Fibroblast of lung (primary cell): ENCODE results near the gene BAZ1A. TPM values are rescaled to one million over a fixed set of nuclear protein-coding genes. Genes with fewer than 3 reads are reported as not detected.

Experiments
- DNase-seq, 2 donors: peaks; one replicate each; pipeline versions ENCODE4 v3.0.0 to v3.0.0-alpha.2; 2010; ENCODE audit warnings: low read depth in 2 of 2
- H2AFZ ChIP-seq: 2 replicates; pipeline ENCODE4 v1.5.1; 2012; ENCODE audit warnings: low read length, control low read depth, inconsistent platforms
- H3K27ac ChIP-seq: 2 replicates; pipeline ENCODE4 v1.5.1; 2011; ENCODE audit warnings: low read length, control low read depth; ENCODE audit not compliant: insufficient read depth
- H3K27me3 ChIP-seq: 2 replicates; pipeline ENCODE4 v1.5.1; 2011; ENCODE audit warnings: mild to moderate bottlenecking, low read length; ENCODE audit not compliant: control insufficient read depth, insufficient read depth
- H3K36me3 ChIP-seq: 2 replicates; pipeline ENCODE4 v1.5.1; 2011; ENCODE audit warnings: low read length; ENCODE audit not compliant: control insufficient read depth, insufficient read depth
- H3K4me1 ChIP-seq: 2 replicates; pipeline ENCODE4 v1.5.1; 2011; ENCODE audit warnings: low read length; ENCODE audit not compliant: control insufficient read depth, insufficient read depth; ENCODE audit errors: extremely low read depth
- H3K4me2 ChIP-seq: 2 replicates; pipeline ENCODE4 v1.5.1; 2011; ENCODE audit warnings: low read length, control low read depth; ENCODE audit not compliant: insufficient read depth; ENCODE audit errors: extremely low read depth
- H3K4me3 ChIP-seq, 4 experiments: fragments of 200-600 bp in 1 of 4; sonication (generic) in 1 of 4; replicated peaks in 1 of 4; 2 replicates each; pipeline ENCODE4 v1.5.1; 2011 to 2016; ENCODE audit warnings: low read length in 4 of 4, low read depth in 3 of 4, mild to moderate bottlenecking in 3 of 4, control low read depth in 2 of 4, inconsistent platforms in 1 of 4, mixed read lengths in 1 of 4; ENCODE audit not compliant: insufficient read depth in 1 of 4; ENCODE audit errors: control extremely low read depth in 1 of 4
- H3K79me2 ChIP-seq: 2 replicates; pipeline ENCODE4 v1.5.1; 2012; ENCODE audit warnings: mild to moderate bottlenecking, low read length, inconsistent platforms; ENCODE audit not compliant: control insufficient read depth, insufficient read depth
- H3K9ac ChIP-seq: 2 replicates; pipeline ENCODE4 v1.5.1; 2011; ENCODE audit warnings: mild to moderate bottlenecking, low read length, control low read depth; ENCODE audit not compliant: insufficient read depth
- H3K9me3 ChIP-seq: 2 replicates; pipeline ENCODE4 v1.5.1; 2012; ENCODE audit warnings: low read depth, low read length; ENCODE audit not compliant: control insufficient read depth, insufficient read depth
- H4K20me1 ChIP-seq: 2 replicates; pipeline ENCODE4 v1.5.1; 2011; ENCODE audit warnings: low read length; ENCODE audit not compliant: control insufficient read depth, insufficient read depth; ENCODE audit errors: extremely low read depth
- EZH2 ChIP-seq: IDR thresholded peaks from 2 replicates; pipeline ENCODE4 v1.5.1; 2012; ENCODE audit warnings: low read length, control low read depth, mild to moderate bottlenecking; ENCODE audit errors: missing control alignments
- polyA plus RNA-seq, 2 donors: library from polyadenylated mRNA; depleted of rRNA in 1 of 2; stranded (reverse) in 1 of 2; unstranded in 1 of 2; fragments of >200 nt; gene quantifications; 2 replicates each; pipeline ENCODE4 v1.2.1, GENCODE V29; 2011 to 2012; ENCODE audit warnings: missing spikeins in 1 of 2
- total RNA-seq: library from RNA; depleted of rRNA; stranded (reverse); fragments of >200 nt; gene quantifications from 2 replicates; pipeline ENCODE4 v1.2.1, GENCODE V29; 2014
- TF ChIP-seq, protein P1 (sequence below), 2 donors: IDR thresholded peaks in 1 of 2; conservative IDR thresholded peaks in 1 of 2; 1 replicate in 1 of 2; 2 replicates in 1 of 2; pipeline ENCODE4 v1.5.1; 2011 to 2012; ENCODE audit warnings: low read length in 2 of 2, control low read depth in 1 of 2, inconsistent platforms in 1 of 2, low read depth in 1 of 2, mild to moderate bottlenecking in 1 of 2

The BAZ1A gene
- total and polyA plus RNA-seq, 2 donors (not counting 1 experiment from before 2014, with no cell fraction given): 21.1 to 35.2 TPM

DNA sequence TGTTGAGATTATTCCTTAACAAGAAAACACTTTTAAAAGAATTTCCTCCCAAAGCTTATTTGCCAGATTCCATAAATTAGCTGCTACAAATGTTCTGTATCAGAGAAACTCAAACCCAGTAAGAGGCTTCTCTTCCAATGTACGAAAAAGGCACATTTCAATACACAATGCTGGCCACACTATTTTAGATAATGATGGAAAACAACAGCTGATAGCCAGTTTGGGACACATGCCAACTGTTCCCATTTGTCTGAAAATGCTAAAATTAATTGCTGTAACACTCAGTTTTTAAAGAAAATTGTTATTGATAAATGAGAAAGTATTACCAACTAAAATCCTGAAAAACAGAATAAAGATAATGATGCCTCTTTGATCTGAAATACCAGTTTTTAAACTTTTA is 165.2 kb downstream of the BAZ1A start:
- Histone ChIP-seq H3K27ac (no peak overlapping the region), H3K27me3 (no peaks in the 10 kb centered on the region), H3K79me2 (peaks cover 28% of the 10 kb centered on the region), H3K9ac (no peak overlapping the region), H3K4me1 (peaks cover 5% of the 10 kb centered on the region), H4K20me1 (no peaks in the 10 kb centered on the region), H3K4me3 (no peak overlapping the region), H3K36me3 (no peaks in the 10 kb centered on the region), H2AFZ (no peak overlapping the region), H3K9me3 (no peaks in the 10 kb centered on the region), H3K4me2 (peak overlapping the region; percentile 79)
- TF ChIP-seq, protein P1, sequence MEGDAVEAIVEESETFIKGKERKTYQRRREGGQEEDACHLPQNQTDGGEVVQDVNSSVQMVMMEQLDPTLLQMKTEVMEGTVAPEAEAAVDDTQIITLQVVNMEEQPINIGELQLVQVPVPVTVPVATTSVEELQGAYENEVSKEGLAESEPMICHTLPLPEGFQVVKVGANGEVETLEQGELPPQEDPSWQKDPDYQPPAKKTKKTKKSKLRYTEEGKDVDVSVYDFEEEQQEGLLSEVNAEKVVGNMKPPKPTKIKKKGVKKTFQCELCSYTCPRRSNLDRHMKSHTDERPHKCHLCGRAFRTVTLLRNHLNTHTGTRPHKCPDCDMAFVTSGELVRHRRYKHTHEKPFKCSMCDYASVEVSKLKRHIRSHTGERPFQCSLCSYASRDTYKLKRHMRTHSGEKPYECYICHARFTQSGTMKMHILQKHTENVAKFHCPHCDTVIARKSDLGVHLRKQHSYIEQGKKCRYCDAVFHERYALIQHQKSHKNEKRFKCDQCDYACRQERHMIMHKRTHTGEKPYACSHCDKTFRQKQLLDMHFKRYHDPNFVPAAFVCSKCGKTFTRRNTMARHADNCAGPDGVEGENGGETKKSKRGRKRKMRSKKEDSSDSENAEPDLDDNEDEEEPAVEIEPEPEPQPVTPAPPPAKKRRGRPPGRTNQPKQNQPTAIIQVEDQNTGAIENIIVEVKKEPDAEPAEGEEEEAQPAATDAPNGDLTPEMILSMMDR (conservative IDR thresholded peaks at IDR 0.05 in 1 of 2, IDR thresholded peaks at IDR 0.05 in 1 of 2; ENCODE audit: low read depth in 1 of 2, low read length in 2 of 2): no peak
- TF ChIP-seq EZH2: no peak
- DNase-seq: no peak

DNA sequence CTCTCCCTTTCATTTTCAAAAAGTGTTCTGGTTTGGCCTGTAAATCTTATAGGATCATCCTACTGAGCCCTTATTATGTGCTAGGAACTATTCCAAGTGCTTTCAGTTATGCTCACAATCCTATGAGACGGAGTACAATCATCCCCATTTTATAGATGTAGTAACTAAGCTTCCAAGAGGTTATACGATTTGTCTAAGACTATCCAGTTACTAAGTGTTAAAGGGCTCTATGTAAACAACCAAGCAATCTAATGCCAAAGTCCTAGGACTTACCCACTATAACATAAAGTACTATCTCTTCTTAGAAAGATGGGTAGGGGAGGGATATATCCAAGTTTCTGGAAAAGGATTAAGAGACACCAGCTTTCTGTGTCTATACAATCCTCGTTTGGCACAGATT is 167.4 kb downstream of the BAZ1A start:
- peaks cover 5% of the 10 kb centered on the region for H3K4me1 ChIP-seq
- no peak overlapping the region for H3K4me2 ChIP-seq
- no peaks in the 10 kb centered on the region for H4K20me1 ChIP-seq
- TF ChIP-seq EZH2: no peak
- TF ChIP-seq, protein P1 (conservative IDR thresholded peaks at IDR 0.05 in 1 of 2, IDR thresholded peaks at IDR 0.05 in 1 of 2; ENCODE audit: low read depth in 1 of 2, low read length in 2 of 2): no peak
- H3K27ac ChIP-seq: no peak overlapping the region
- peaks cover 16% of the 10 kb centered on the region for H3K79me2 ChIP-seq
- DNase-seq: no peak
- H3K36me3 ChIP-seq: no peaks in the 10 kb centered on the region
- no peaks in the 10 kb centered on the region for H3K27me3 ChIP-seq
- no peak overlapping the region for H2AFZ ChIP-seq
- H3K4me3 ChIP-seq: no peak overlapping the region
- no peak overlapping the region for H3K9ac ChIP-seq
- no peaks in the 10 kb centered on the region for H3K9me3 ChIP-seq

Other genes with a start within 250 kb of the BAZ1A start
- 131 and 134 TPM in 2 replicates for gene SNX6, start 245.2 kb downstream of the BAZ1A start, total RNA-seq
- gene SNX6, start 245.2 kb downstream of the BAZ1A start, polyA plus RNA-seq: 217 and 232 TPM in 2 replicates
- 61.1 and 147 TPM in 2 replicates for gene CFL2, start 160.8 kb downstream of the BAZ1A start, total RNA-seq
- 282 and 362 TPM in 2 replicates for gene CFL2, start 160.8 kb downstream of the BAZ1A start, polyA plus RNA-seq
- gene SRP54, start 107.6 kb upstream of the BAZ1A start, total RNA-seq: 57.8 and 71.5 TPM in 2 replicates
- gene SRP54, start 107.6 kb upstream of the BAZ1A start, polyA plus RNA-seq: 74.9 and 93.9 TPM in 2 replicates
- gene FAM177A1, start 170.9 kb upstream of the BAZ1A start, total RNA-seq: 29.0 and 64.6 TPM in 2 replicates
- gene FAM177A1, start 170.9 kb upstream of the BAZ1A start, polyA plus RNA-seq: 53.6 and 63.4 TPM in 2 replicates
- 61.9 and 64.2 TPM in 2 replicates for gene PPP2R3C, start 246.6 kb upstream of the BAZ1A start, total RNA-seq
- 28.7 and 32.6 TPM in 2 replicates for gene PPP2R3C, start 246.6 kb upstream of the BAZ1A start, polyA plus RNA-seq
- gene PRORP, start 247.2 kb upstream of the BAZ1A start, total RNA-seq: 12.1 and 14.2 TPM in 2 replicates
- 25.7 and 36.3 TPM in 2 replicates for gene PRORP, start 247.2 kb upstream of the BAZ1A start, polyA plus RNA-seq